ENCODE results near the gene SLC22A15.
A peak's percentile ranks its signal among the peaks of the same experiment; 100 is the strongest.
"Not testable (repeated sequence)": the region's sequence is repeated elsewhere in the genome, so short reads cannot be mapped to it uniquely, and the experiment has no call there.

The SLC22A15 gene

DNA sequence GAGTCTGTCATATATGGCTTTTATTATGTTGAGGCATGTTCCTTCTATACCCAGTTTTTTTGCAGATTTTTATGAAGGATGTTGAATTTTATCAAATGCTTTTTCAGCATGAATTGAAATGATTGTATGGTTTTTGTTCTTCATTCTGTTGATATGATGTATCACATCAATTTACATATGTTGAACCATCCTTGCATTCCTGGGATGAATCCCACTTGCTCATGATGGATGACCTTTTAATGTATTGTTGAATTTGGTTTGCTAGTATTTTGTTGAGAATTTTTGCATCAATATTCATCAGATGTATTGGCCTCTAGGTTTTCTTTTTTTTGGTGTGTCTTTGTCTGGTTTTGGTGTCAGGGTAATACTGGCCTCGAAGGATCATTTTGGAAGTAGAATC is 21.6 kb downstream of the SLC22A15 start:
- H3K4ac ChIP-seq (ENCODE audit: low read depth in 1 of 2, low read length in 2 of 2); H2BK12ac ChIP-seq (ENCODE audit: low read length in 2 of 2); H3K14ac ChIP-seq (ENCODE audit: low read length in 2 of 2); H2BK15ac ChIP-seq (ENCODE audit: low read depth, poor library complexity, severe bottlenecking); H2AK5ac ChIP-seq (ENCODE audit: low read length, severe bottlenecking); H3K23ac ChIP-seq (ENCODE audit: low read length in 2 of 2); H3K4me3 ChIP-seq (ENCODE audit: insufficient read depth in 1 of 2, low read depth in 1 of 2, low read length in 2 of 2); H3K27me3 ChIP-seq (ENCODE audit: control insufficient read depth in 1 of 2, insufficient read depth in 1 of 2, low read length in 2 of 2); H2BK5ac ChIP-seq (ENCODE audit: low read depth, low read length, poor library complexity, severe bottlenecking); H3K27ac ChIP-seq (ENCODE audit: low read length, poor library complexity, severe bottlenecking); H3K4me1 ChIP-seq (ENCODE audit: control insufficient read depth, insufficient read depth, low read depth, low read length); H2BK120ac ChIP-seq (ENCODE audit: low read depth, low read length); H3K4me2 ChIP-seq (ENCODE audit: low read length, poor library complexity, severe bottlenecking); H4K91ac ChIP-seq (ENCODE audit: low read length); H3K18ac ChIP-seq (ENCODE audit: low read depth in 1 of 2, low read length in 2 of 2); H3K79me1 ChIP-seq (replicated peaks; ENCODE audit: low read length, poor library complexity, severe bottlenecking); H2AFZ ChIP-seq (ENCODE audit: low read depth, low read length); DNase-seq; H4K8ac ChIP-seq (ENCODE audit: low read length); H3K9ac ChIP-seq (ENCODE audit: low read length): not testable (repeated sequence)
- Histone ChIP-seq H3K36me3 (ENCODE audit: control insufficient read depth in 1 of 2, insufficient read depth in 2 of 2, low read depth in 1 of 2, low read length in 2 of 2) (peaks cover 3 to 74% of the 10 kb centered on the region in 2 experiments), H3K9me3 (ENCODE audit: control insufficient read depth, low read length) (peaks cover 30% of the 10 kb centered on the region)
- WGBS: 71% methylated on average over 1 of the region's 1 CpG

DNA sequence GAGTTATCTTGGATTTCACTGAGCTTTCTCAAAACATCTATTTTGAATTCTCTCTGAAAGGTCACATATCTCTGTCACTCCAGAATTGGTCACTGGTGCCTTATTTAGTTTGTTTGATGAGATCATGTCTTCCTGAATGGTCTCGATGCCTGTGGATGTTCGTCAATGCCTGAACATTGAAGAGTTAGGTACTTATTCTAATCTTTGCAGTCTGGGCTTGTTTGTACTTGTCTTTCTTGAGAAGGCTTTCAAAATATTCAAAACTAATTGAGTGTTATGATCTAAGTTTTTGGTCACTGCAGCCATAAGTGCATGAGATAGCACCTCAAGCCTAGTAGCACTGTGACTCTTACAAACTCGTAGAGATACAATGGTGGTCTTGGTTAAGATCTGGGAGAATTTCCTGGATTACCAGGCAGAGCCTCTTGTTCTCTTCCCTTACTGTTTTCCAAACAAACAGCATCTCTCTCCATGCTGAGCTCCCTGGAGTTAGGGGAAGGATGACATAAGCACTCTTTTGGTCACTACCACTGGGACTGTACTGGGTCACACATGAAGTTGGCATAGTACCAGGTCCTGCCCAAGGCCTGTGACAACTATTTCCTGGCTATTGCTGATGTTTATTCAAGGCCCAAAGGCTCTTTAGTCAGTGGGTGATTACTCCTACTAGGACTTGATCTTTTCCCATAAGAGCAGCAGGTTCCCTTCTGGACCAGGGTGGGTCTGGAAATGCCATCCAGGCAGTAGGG is 25.6 kb downstream of the SLC22A15 start:
- DNase-seq: peak; percentile 14
- H3K23ac ChIP-seq (ENCODE audit: low read length in 2 of 2): no peak overlapping the region
- H3K27me3 ChIP-seq (ENCODE audit: control insufficient read depth in 1 of 2, insufficient read depth in 1 of 2, low read length in 2 of 2): no peaks in the 10 kb centered on the region
- no peak overlapping the region for H4K91ac ChIP-seq (ENCODE audit: low read length)
- no peak overlapping the region for H3K4me3 ChIP-seq (ENCODE audit: insufficient read depth in 1 of 2, low read depth in 1 of 2, low read length in 2 of 2)
- H2BK15ac ChIP-seq (ENCODE audit: low read depth, poor library complexity, severe bottlenecking): no peak overlapping the region
- H4K8ac ChIP-seq (ENCODE audit: low read length): no peak overlapping the region
- no peak overlapping the region for H2AK5ac ChIP-seq (ENCODE audit: low read length, severe bottlenecking)
- no peak overlapping the region for H2BK12ac ChIP-seq (ENCODE audit: low read length in 2 of 2)
- WGBS: 83% methylated on average over 3 of the region's 3 CpGs
- H3K36me3 ChIP-seq (ENCODE audit: control insufficient read depth in 1 of 2, insufficient read depth in 2 of 2, low read depth in 1 of 2, low read length in 2 of 2): peaks cover 6 to 60% of the 10 kb centered on the region in 2 experiments
- no peak overlapping the region for H3K18ac ChIP-seq (ENCODE audit: low read depth in 1 of 2, low read length in 2 of 2)
- H3K27ac ChIP-seq (ENCODE audit: low read length, poor library complexity, severe bottlenecking): no peak overlapping the region
- H3K4me1 ChIP-seq (ENCODE audit: control insufficient read depth, insufficient read depth, low read depth, low read length): no peaks in the 10 kb centered on the region
- H3K4ac ChIP-seq (ENCODE audit: low read depth in 1 of 2, low read length in 2 of 2): no peak overlapping the region
- no peak overlapping the region for H2BK5ac ChIP-seq (ENCODE audit: low read depth, low read length, poor library complexity, severe bottlenecking)
- H2BK120ac ChIP-seq (ENCODE audit: low read depth, low read length): no peak overlapping the region
- peaks cover 24% of the 10 kb centered on the region for H3K9me3 ChIP-seq (ENCODE audit: control insufficient read depth, low read length)
- H3K9ac ChIP-seq (ENCODE audit: low read length): no peak overlapping the region
- H2AFZ ChIP-seq (ENCODE audit: low read depth, low read length): no peak overlapping the region
- H3K4me2 ChIP-seq (ENCODE audit: low read length, poor library complexity, severe bottlenecking): no peak overlapping the region
- no peak overlapping the region for H3K14ac ChIP-seq (ENCODE audit: low read length in 2 of 2)
- peaks cover 2% of the 10 kb centered on the region for H3K79me1 ChIP-seq (replicated peaks; ENCODE audit: low read length, poor library complexity, severe bottlenecking)

DNA sequence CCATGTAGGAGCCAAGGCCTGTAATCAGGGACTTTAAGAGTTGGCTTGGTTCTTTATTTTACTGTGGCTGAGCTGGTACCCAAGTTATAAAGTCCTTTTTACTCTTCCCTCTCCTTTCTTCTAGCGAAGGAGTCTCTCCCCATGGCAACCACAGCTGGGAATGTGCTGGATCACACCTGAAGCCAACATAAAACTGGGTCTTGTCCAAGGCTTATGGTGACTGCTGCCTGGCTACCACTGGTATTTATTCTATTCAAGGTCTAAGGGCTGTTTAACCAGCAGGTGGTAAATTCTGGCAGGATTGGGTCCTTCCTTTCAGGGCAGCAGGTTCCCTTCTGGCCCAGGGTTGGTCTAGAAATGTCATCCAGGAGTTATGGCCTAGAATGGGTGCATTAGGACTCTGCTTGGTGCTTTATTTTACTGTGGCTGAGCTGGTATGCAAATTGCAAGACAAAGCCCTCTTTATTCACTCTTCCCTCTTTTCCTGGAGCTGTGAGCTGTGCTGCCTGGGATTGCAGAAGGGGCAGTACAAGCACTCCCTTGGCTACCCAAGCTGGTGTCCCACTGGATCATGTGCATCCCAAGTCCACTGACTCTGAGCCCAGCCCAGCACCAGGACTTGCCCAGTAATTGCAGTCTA is 26.6 kb downstream of the SLC22A15 start:
- H3K23ac ChIP-seq (ENCODE audit: low read length in 2 of 2): no peak overlapping the region
- 86% methylated on average over 1 of the region's 1 CpG for WGBS
- H2AK5ac ChIP-seq (ENCODE audit: low read length, severe bottlenecking): no peak overlapping the region

DNA sequence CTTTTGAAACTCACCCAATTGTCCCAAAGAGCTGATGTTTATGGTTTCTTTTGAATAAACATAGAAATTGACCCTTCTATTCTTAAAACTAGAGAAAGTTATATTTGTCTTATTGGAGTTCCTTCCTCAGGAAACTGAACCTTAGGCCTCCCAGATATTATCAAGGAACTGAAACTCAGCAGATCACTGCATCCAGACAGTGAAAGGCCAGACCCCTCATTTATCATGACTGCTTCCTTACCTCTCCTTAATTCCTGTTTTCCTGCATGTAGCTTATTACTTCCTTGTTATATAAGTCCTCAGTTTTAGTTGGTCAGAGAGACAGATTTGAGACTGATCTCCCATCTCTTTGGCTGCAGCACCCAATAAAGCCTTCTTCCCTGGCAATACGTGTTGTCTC is 27.5 kb downstream of the SLC22A15 start:
- Histone ChIP-seq H3K14ac (ENCODE audit: low read length in 2 of 2) (no peak overlapping the region), H3K23ac (ENCODE audit: low read length in 2 of 2) (no peak overlapping the region), H3K4ac (ENCODE audit: low read depth in 1 of 2, low read length in 2 of 2) (no peak overlapping the region), H3K27me3 (ENCODE audit: control insufficient read depth in 1 of 2, insufficient read depth in 1 of 2, low read length in 2 of 2) (no peaks in the 10 kb centered on the region), H3K9me3 (ENCODE audit: control insufficient read depth, low read length) (peaks cover 13% of the 10 kb centered on the region), H2BK12ac (ENCODE audit: low read length in 2 of 2) (no peak overlapping the region), H3K27ac (ENCODE audit: low read length, poor library complexity, severe bottlenecking) (no peak overlapping the region), H4K91ac (ENCODE audit: low read length) (no peak overlapping the region), H2BK120ac (ENCODE audit: low read depth, low read length) (no peak overlapping the region), H3K18ac (ENCODE audit: low read depth in 1 of 2, low read length in 2 of 2) (no peak overlapping the region), H3K36me3 (ENCODE audit: control insufficient read depth in 1 of 2, insufficient read depth in 2 of 2, low read depth in 1 of 2, low read length in 2 of 2) (peaks cover 14 to 65% of the 10 kb centered on the region in 2 experiments), H3K4me2 (ENCODE audit: low read length, poor library complexity, severe bottlenecking) (no peak overlapping the region), H2AK5ac (ENCODE audit: low read length, severe bottlenecking) (no peak overlapping the region), H2BK15ac (ENCODE audit: low read depth, poor library complexity, severe bottlenecking) (no peak overlapping the region), H4K8ac (ENCODE audit: low read length) (no peak overlapping the region), H2BK5ac (ENCODE audit: low read depth, low read length, poor library complexity, severe bottlenecking) (no peak overlapping the region), H3K79me1 (replicated peaks; ENCODE audit: low read length, poor library complexity, severe bottlenecking) (peaks cover 3% of the 10 kb centered on the region), H3K9ac (ENCODE audit: low read length) (no peak overlapping the region), H3K4me3 (ENCODE audit: insufficient read depth in 1 of 2, low read depth in 1 of 2, low read length in 2 of 2) (no peak overlapping the region), H2AFZ (ENCODE audit: low read depth, low read length) (no peak overlapping the region), H3K4me1 (ENCODE audit: control insufficient read depth, insufficient read depth, low read depth, low read length) (no peaks in the 10 kb centered on the region)
- WGBS: 80% methylated on average over 1 of the region's 1 CpG
- DNase-seq: no peak

More for the DNA sequence above, 26.6 kb downstream of the SLC22A15 start:
- Histone ChIP-seq H3K79me1 (replicated peaks; ENCODE audit: low read length, poor library complexity, severe bottlenecking) (peaks cover 2% of the 10 kb centered on the region), H2BK12ac (ENCODE audit: low read length in 2 of 2) (no peak overlapping the region), H3K27ac (ENCODE audit: low read length, poor library complexity, severe bottlenecking) (no peak overlapping the region), H3K4ac (ENCODE audit: low read depth in 1 of 2, low read length in 2 of 2) (no peak overlapping the region), H4K8ac (ENCODE audit: low read length) (peak overlapping the region; percentile 24), H3K18ac (ENCODE audit: low read depth in 1 of 2, low read length in 2 of 2) (no peak overlapping the region), H3K9me3 (ENCODE audit: control insufficient read depth, low read length) (peaks cover 16% of the 10 kb centered on the region), H3K4me1 (ENCODE audit: control insufficient read depth, insufficient read depth, low read depth, low read length) (no peaks in the 10 kb centered on the region), H3K36me3 (ENCODE audit: control insufficient read depth in 1 of 2, insufficient read depth in 2 of 2, low read depth in 1 of 2, low read length in 2 of 2) (peaks cover 11 to 60% of the 10 kb centered on the region in 2 experiments), H4K91ac (ENCODE audit: low read length) (no peak overlapping the region), H2AFZ (ENCODE audit: low read depth, low read length) (no peak overlapping the region), H3K27me3 (ENCODE audit: control insufficient read depth in 1 of 2, insufficient read depth in 1 of 2, low read length in 2 of 2) (no peaks in the 10 kb centered on the region), H3K4me2 (ENCODE audit: low read length, poor library complexity, severe bottlenecking) (no peak overlapping the region), H3K14ac (ENCODE audit: low read length in 2 of 2) (no peak overlapping the region), H3K9ac (ENCODE audit: low read length) (no peak overlapping the region), H2BK15ac (ENCODE audit: low read depth, poor library complexity, severe bottlenecking) (no peak overlapping the region), H2BK120ac (ENCODE audit: low read depth, low read length) (no peak overlapping the region), H2BK5ac (ENCODE audit: low read depth, low read length, poor library complexity, severe bottlenecking) (no peak overlapping the region), H3K4me3 (ENCODE audit: insufficient read depth in 1 of 2, low read depth in 1 of 2, low read length in 2 of 2) (no peak overlapping the region)
- DNase-seq: no peak

All from mesenchymal stem cell (in vitro differentiated cells and primary cell).